Panc1 (cell line): Measurements from ENCODE around the gene SFMBT1. TPM values are rescaled to one million over a fixed set of nuclear protein-coding genes. Genes with fewer than 3 reads are reported as not detected.

ENCODE experiments used
- ATAC-seq: fragments of 200-7000 bp; cut with Tn5 transposase; 2 replicates; pipeline ENCODE4 v1.9.1; 2020; ENCODE audit warnings: mild to moderate bottlenecking, moderate library complexity
- BruUV-seq: library from RNA; stranded (reverse); fragments of 400-500 nt; replicated peaks from 2 replicates; lab custom pipeline; 2021; lab: Mats Ljungman, UMichigan
- CTCF ChIA-PET: fragments of 300-600 bp; sonication (Branson Sonifier 250); formaldehyde crosslinking; loops from one replicate; lab custom pipeline; 2022; ENCODE audit warnings: antibody characterized with exemption; lab: Charles Lee
- POLR2A ChIA-PET: fragments of 300-600 bp; sonication (Branson Sonifier 250); formaldehyde crosslinking; loops from one replicate; lab custom pipeline; 2022; ENCODE audit warnings: antibody characterized with exemption; lab: Charles Lee
- DNase-seq: peaks from one replicate; pipeline ENCODE4 v3.0.0-alpha.2; 2010; ENCODE audit warnings: low read depth, low spot score
- H3K27ac ChIP-seq: 2 replicates; pipeline ENCODE4 v1.5.1; 2011; ENCODE audit warnings: mild to moderate bottlenecking, low read length, inconsistent platforms
- H3K27me3 ChIP-seq: fragments of 200-500 bp; sonication (Bioruptor generic); 2 replicates; pipeline ENCODE4 v1.6.0; 2014; ENCODE audit warnings: low read length, inconsistent platforms; ENCODE audit not compliant: control insufficient read depth, insufficient read depth
- H3K36me3 ChIP-seq: fragments of 200-500 bp; sonication (Bioruptor generic); 2 replicates; pipeline ENCODE4 v1.5.1; 2014; ENCODE audit warnings: inconsistent platforms, mild to moderate bottlenecking, low read length, moderate library complexity; ENCODE audit not compliant: control insufficient read depth, insufficient read depth
- H3K4me1 ChIP-seq: 2 replicates; pipeline ENCODE4 v1.5.1; 2011; ENCODE audit warnings: inconsistent platforms, mild to moderate bottlenecking, low read length, moderate library complexity; ENCODE audit not compliant: control insufficient read depth, insufficient read depth
- H3K4me3 ChIP-seq, 2 experiments: 2 replicates each; pipeline ENCODE4 v1.5.1; 2011 to 2012; ENCODE audit warnings: low read depth in 2 of 2, low read length in 2 of 2, mild to moderate bottlenecking in 2 of 2, inconsistent platforms in 1 of 2, moderate library complexity in 1 of 2
- H3K9me3 ChIP-seq: fragments of 200-500 bp; sonication (Bioruptor generic); 2 replicates; pipeline ENCODE4 v1.5.1; 2014; ENCODE audit warnings: low read depth, mild to moderate bottlenecking, inconsistent platforms, low read length, moderate library complexity; ENCODE audit not compliant: control insufficient read depth, insufficient read depth
- POLR2AphosphoS5 ChIP-seq: IDR thresholded peaks from 2 replicates; pipeline ENCODE4 v1.6.1; 2012; ENCODE audit warnings: mild to moderate bottlenecking, low read depth, low read length, moderate library complexity
- SIN3A ChIP-seq: IDR thresholded peaks from 2 replicates; pipeline ENCODE4 v1.6.1; 2012; ENCODE audit warnings: low read depth, mild to moderate bottlenecking, low read length, moderate library complexity, borderline replicate concordance; ENCODE audit not compliant: insufficient read depth
- TCF7L2 ChIP-seq: IDR thresholded peaks from 2 replicates; pipeline ENCODE4 v1.6.1; 2011; ENCODE audit warnings: mild to moderate bottlenecking, low read depth, low read length, inconsistent platforms
- in situ Hi-C: cut with HindIII; loops from 2 replicates; pipeline ENCODE4 v1.10.0; 2016; ENCODE audit warnings: low sequenced_read_pairs, low pct_unique_long_range_greater_than_20kb
- intact Hi-C: fragments of 100-400 bp; cut with micrococcal nuclease; formaldehyde crosslinking; loops from one replicate; pipeline ENCODE4 v1.10.0; 2022; ENCODE audit not compliant: unreplicated experiment
- total RNA-seq: library from RNA; stranded (reverse); gene quantifications from one replicate; pipeline ENCODE4 v1.2.1, GENCODE V29; 2021; ENCODE audit not compliant: unreplicated experiment
- TF ChIP-seq, protein P1 (sequence below): fragments of 450-650 bp; IDR thresholded peaks from 2 replicates; pipeline ENCODE4 v1.5.1; 2017; ENCODE audit warnings: mild to moderate bottlenecking
- TF ChIP-seq, protein P2 (sequence below), 2 experiments: IDR thresholded peaks; 2 replicates each; pipeline ENCODE4 v1.6.1; 2011 to 2012; ENCODE audit warnings: low read depth in 2 of 2, control low read depth in 1 of 2, low read length in 1 of 2, mild to moderate bottlenecking in 1 of 2, moderate library complexity in 1 of 2; ENCODE audit not compliant: insufficient read depth in 1 of 2

Gene SFMBT1
- total RNA-seq, 1 experiment from 2014 or later, result 24.4 TPM

DNA sequence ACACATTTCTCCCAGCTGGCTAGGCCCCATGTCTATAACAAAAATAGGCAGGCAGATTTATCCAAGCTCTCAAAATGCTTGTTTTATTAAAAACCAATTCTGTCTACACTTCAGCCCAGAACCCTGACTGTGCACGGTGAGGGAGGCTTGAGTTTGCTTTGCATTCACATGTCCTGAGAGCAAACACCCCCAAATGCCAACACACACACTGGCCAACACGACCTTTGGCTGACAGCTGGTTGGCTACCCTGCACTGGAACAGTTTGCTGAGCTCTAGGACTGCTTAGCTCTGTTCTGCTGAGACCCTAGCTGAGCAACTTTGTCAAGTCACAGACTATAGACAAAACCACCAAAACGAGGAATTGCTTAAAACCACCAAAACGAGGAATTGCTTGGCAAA lies 152.2 kb downstream of the SFMBT1 start:
- ChIA-PET POLR2A (no interaction called here), CTCF (interaction anchor here (1.2 kb wide), 1 partner anchor 44 kb away, joined by 4 read pairs; no protein-coding TSS in a partner anchor)
- H3K36me3 ChIP-seq, result no peaks in the 10 kb centered on the region; the same call in 1 of the 2 replicates
- no peaks in the 10 kb centered on the region for H3K9me3 ChIP-seq
- no peak for DNase-seq
- H3K4me1 ChIP-seq, result peaks cover 33% of the 10 kb centered on the region
- no TSS peak for BruUV-seq
- intact Hi-C loops, result no loop called here
- no peak for ATAC-seq
- TF ChIP-seq TCF7L2 (no peak), SIN3A (no peak), POLR2AphosphoS5 (no peak)
- TF ChIP-seq, protein P1, sequence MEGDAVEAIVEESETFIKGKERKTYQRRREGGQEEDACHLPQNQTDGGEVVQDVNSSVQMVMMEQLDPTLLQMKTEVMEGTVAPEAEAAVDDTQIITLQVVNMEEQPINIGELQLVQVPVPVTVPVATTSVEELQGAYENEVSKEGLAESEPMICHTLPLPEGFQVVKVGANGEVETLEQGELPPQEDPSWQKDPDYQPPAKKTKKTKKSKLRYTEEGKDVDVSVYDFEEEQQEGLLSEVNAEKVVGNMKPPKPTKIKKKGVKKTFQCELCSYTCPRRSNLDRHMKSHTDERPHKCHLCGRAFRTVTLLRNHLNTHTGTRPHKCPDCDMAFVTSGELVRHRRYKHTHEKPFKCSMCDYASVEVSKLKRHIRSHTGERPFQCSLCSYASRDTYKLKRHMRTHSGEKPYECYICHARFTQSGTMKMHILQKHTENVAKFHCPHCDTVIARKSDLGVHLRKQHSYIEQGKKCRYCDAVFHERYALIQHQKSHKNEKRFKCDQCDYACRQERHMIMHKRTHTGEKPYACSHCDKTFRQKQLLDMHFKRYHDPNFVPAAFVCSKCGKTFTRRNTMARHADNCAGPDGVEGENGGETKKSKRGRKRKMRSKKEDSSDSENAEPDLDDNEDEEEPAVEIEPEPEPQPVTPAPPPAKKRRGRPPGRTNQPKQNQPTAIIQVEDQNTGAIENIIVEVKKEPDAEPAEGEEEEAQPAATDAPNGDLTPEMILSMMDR, result no peak
- TF ChIP-seq, protein P2, sequence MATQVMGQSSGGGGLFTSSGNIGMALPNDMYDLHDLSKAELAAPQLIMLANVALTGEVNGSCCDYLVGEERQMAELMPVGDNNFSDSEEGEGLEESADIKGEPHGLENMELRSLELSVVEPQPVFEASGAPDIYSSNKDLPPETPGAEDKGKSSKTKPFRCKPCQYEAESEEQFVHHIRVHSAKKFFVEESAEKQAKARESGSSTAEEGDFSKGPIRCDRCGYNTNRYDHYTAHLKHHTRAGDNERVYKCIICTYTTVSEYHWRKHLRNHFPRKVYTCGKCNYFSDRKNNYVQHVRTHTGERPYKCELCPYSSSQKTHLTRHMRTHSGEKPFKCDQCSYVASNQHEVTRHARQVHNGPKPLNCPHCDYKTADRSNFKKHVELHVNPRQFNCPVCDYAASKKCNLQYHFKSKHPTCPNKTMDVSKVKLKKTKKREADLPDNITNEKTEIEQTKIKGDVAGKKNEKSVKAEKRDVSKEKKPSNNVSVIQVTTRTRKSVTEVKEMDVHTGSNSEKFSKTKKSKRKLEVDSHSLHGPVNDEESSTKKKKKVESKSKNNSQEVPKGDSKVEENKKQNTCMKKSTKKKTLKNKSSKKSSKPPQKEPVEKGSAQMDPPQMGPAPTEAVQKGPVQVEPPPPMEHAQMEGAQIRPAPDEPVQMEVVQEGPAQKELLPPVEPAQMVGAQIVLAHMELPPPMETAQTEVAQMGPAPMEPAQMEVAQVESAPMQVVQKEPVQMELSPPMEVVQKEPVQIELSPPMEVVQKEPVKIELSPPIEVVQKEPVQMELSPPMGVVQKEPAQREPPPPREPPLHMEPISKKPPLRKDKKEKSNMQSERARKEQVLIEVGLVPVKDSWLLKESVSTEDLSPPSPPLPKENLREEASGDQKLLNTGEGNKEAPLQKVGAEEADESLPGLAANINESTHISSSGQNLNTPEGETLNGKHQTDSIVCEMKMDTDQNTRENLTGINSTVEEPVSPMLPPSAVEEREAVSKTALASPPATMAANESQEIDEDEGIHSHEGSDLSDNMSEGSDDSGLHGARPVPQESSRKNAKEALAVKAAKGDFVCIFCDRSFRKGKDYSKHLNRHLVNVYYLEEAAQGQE (IDR thresholded peaks at IDR 0.05; ENCODE audit: insufficient read depth in 1 of 2, low read depth in 2 of 2, low read length in 1 of 2), result no peak
- no peaks in the 10 kb centered on the region for H3K27me3 ChIP-seq
- H3K4me3 ChIP-seq, result no peak overlapping the region
- in situ Hi-C loops, result no loop called here
- no peak overlapping the region for H3K27ac ChIP-seq

DNA sequence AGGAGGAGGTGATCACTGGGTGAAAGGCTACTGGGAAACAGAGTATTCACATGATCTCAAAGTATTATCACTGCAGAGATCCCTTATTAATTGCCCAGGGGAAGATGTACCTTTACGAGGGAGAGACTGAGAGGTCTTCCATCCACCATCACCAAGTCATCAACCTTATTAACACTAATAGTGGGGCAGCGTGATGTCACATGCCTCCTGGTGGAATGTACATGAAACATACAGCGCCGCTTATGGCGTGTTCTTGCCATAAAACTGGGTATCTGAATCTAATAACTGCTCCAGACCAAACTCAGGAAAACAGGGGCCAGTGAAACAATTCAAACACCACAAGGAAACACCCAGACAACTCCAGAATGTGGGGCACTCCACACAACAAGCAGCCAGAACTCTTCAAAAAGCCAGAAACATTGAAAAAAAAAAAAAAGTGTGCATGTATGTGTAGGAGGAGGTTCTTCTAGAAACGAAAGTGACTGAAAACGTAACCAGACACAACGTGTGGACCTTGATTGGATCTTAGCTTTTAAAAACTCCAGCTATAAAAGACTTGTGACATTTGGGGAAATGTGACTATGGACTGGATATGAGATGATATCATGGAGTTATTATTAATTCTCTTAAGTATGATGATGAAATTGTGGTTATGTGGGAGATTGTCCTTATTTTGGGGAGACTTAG lies 153.1 kb downstream of the SFMBT1 start:
- Histone ChIP-seq H3K4me1 (peaks cover 30% of the 10 kb centered on the region), H3K9me3 (no peaks in the 10 kb centered on the region), H3K36me3 (no peaks in the 10 kb centered on the region; the same call in 1 of the 2 replicates), H3K4me3 (peak overlapping the region; percentile 22 to 40), H3K27me3 (no peaks in the 10 kb centered on the region), H3K27ac (peak overlapping the region; percentile 62)
- no peak for ATAC-seq
- intact Hi-C loops, result no loop called here
- no TSS peak for BruUV-seq
- POLR2A ChIA-PET, result no interaction called here
- TF ChIP-seq, protein P1, result peak; percentile 54
- no peak for TF ChIP-seq TCF7L2
- CTCF ChIA-PET, result interaction anchor here (0.6 to 1.2 kb wide), 2 partner anchors 43 to 1508 kb away, joined by 3 to 4 read pairs; partner anchors contain the start of gene MANF
- in situ Hi-C loops, result no loop called here
- no peak for DNase-seq
